Keratinocyte (primary cell): Measurements from ENCODE around the gene GLCE. TPM values are rescaled to one million over a fixed set of nuclear protein-coding genes. Genes with fewer than 3 reads are reported as not detected.

Source experiments
- DNase-seq: peaks from one replicate; pipeline ENCODE4 v3.0.0-alpha.2; 2011; ENCODE audit warnings: low read depth, missing footprints, low spot score
- FAIRE-seq: peaks from 2 replicates; lab custom pipeline; 2011; peaks lifted over from hg19 to GRCh38; lab: Jason Lieb, UNC
- H2AFZ ChIP-seq: 2 replicates; pipeline ENCODE4 v1.6.0; 2012; ENCODE audit warnings: low read length, control low read depth, inconsistent platforms; ENCODE audit not compliant: control insufficient read depth
- H3K27ac ChIP-seq: 2 replicates; pipeline ENCODE4 v1.5.1; 2011; ENCODE audit warnings: low read length; ENCODE audit not compliant: control insufficient read depth, insufficient read depth
- H3K27me3 ChIP-seq: 3 replicates; pipeline ENCODE4 v1.6.0; 2011; ENCODE audit warnings: low read length; ENCODE audit not compliant: control insufficient read depth, insufficient read depth; ENCODE audit errors: extremely low read depth
- H3K36me3 ChIP-seq, 2 experiments: 2 replicates in 1 of 2; 3 replicates in 1 of 2; pipeline ENCODE4 v1.5.1; 2011; ENCODE audit warnings: low read length in 2 of 2, mild to moderate bottlenecking in 1 of 2; ENCODE audit not compliant: control insufficient read depth in 2 of 2, insufficient read depth in 2 of 2; ENCODE audit errors: extremely low read depth in 1 of 2
- H3K4me1 ChIP-seq: 3 replicates; pipeline ENCODE4 v1.5.1; 2011; ENCODE audit warnings: low read length; ENCODE audit not compliant: control insufficient read depth, insufficient read depth; ENCODE audit errors: extremely low read depth
- H3K4me2 ChIP-seq: 3 replicates; pipeline ENCODE4 v1.6.0; 2011; ENCODE audit warnings: low read depth, low read length; ENCODE audit not compliant: control insufficient read depth, insufficient read depth; ENCODE audit errors: extremely low read depth
- H3K4me3 ChIP-seq, 3 experiments: fragments of 200-600 bp in 1 of 3; sonication (generic) in 1 of 3; 2 replicates in 2 of 3; 3 replicates in 1 of 3; pipeline ENCODE4 v1.5.1; 2011 to 2016; ENCODE audit warnings: low read length in 3 of 3, mild to moderate bottlenecking in 3 of 3, control low read depth in 2 of 3, inconsistent platforms in 1 of 3, low read depth in 1 of 3, mixed read lengths in 1 of 3, mixed run types in 1 of 3, moderate library complexity in 1 of 3; ENCODE audit not compliant: control insufficient read depth in 2 of 3, insufficient read depth in 2 of 3; ENCODE audit errors: extremely low read depth in 1 of 3
- H3K79me2 ChIP-seq: 2 replicates; pipeline ENCODE4 v1.6.0; 2012; ENCODE audit warnings: low read length; ENCODE audit not compliant: control insufficient read depth, insufficient read depth
- H3K9ac ChIP-seq: 3 replicates; pipeline ENCODE4 v1.6.0; 2011; ENCODE audit warnings: low read length; ENCODE audit not compliant: control insufficient read depth, insufficient read depth; ENCODE audit errors: extremely low read depth
- H3K9me1 ChIP-seq: 3 replicates; pipeline ENCODE4 v1.6.0; 2011; ENCODE audit warnings: low read length; ENCODE audit not compliant: control insufficient read depth, insufficient read depth; ENCODE audit errors: extremely low read depth
- H3K9me3 ChIP-seq: 2 replicates; pipeline ENCODE4 v1.5.1; 2012; ENCODE audit warnings: low read depth, low read length; ENCODE audit not compliant: control insufficient read depth
- H4K20me1 ChIP-seq: 3 replicates; pipeline ENCODE4 v1.6.0; 2011; ENCODE audit warnings: low read length; ENCODE audit not compliant: control insufficient read depth, insufficient read depth; ENCODE audit errors: extremely low read depth
- EZH2 ChIP-seq: IDR thresholded peaks from one replicate; pipeline ENCODE4 v1.6.1; 2012; ENCODE audit warnings: inconsistent platforms, mild to moderate bottlenecking, low read length, moderate library complexity
- dilution Hi-C: fragments of 300-500 bp; cut with MboI; formaldehyde crosslinking; loops from one replicate; pipeline ENCODE4 v1.7.0; 2020; ENCODE audit warnings: low sequenced_read_pairs; ENCODE audit not compliant: extremely low pct_ligation_motif_present
- polyA plus RNA-seq, 5 experiments: library from polyadenylated mRNA; depleted of rRNA in 3 of 5; stranded (reverse) in 3 of 5; stranded (forward) in 1 of 5; unstranded in 1 of 5; fragments of >200 nt; gene quantifications; 1 replicate in 1 of 5; 2 replicates in 3 of 5; 3 replicates in 1 of 5; pipeline versions ENCODE4 v1.2.1 to v1.2.3, GENCODE V29; 2011 to 2012; ENCODE audit warnings: missing spikeins in 2 of 5, low read depth in 1 of 5, low replicate concordance in 1 of 5
- TF ChIP-seq, protein P1 (sequence below), 3 experiments: IDR thresholded peaks in 1 of 3; conservative IDR thresholded peaks in 1 of 3; optimal IDR thresholded peaks in 1 of 3; 2 replicates in 2 of 3; 3 replicates in 1 of 3; pipeline versions ENCODE3 to v1.5.1; 2011; ENCODE audit warnings: low read length in 3 of 3, mild to moderate bottlenecking in 3 of 3, moderate library complexity in 2 of 3, control low read depth in 1 of 3, inconsistent platforms in 1 of 3; ENCODE audit not compliant: insufficient read depth in 2 of 3; ENCODE audit errors: extremely low read depth in 1 of 3

Gene GLCE
- polyA plus RNA-seq, 1 donor (not counting 4 experiments of a cell fraction or from before 2014, with no cell fraction given), result 16.3 TPM

DNA sequence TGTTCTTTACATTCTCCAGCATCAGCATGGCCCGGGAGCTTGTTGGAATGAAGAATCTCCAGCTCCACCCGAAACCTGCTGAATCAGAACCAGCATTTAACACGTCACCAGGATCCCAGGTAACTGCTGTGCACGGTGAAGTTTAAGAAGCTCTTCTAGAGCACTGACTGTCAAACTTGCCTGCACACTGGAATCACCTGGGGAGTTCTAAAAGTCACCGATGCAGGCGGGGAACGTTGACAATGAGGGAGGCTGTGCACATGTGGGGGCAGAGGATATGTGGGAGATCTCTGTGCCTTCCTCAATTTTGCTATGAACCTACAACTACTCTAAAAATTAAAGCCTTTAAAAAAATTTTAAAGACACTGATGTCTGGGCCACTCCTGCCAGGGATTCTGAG is 119.2 kb downstream of the GLCE start:
- Histone ChIP-seq H3K27me3 (peaks cover 9% of the 10 kb centered on the region), H3K9me1 (no peaks in the 10 kb centered on the region), H3K27ac (no peak overlapping the region), H3K36me3 (no peaks in the 10 kb centered on the region), H4K20me1 (no peaks in the 10 kb centered on the region), H3K4me2 (no peak overlapping the region), H3K9ac (no peak overlapping the region), H3K4me1 (no peaks in the 10 kb centered on the region), H3K9me3 (no peaks in the 10 kb centered on the region), H2AFZ (no peak overlapping the region), H3K79me2 (no peaks in the 10 kb centered on the region), H3K4me3 (no peak overlapping the region)
- dilution Hi-C loops, result no loop called here
- FAIRE-seq (no peak), DNase-seq (no peak)
- TF ChIP-seq, protein P1, sequence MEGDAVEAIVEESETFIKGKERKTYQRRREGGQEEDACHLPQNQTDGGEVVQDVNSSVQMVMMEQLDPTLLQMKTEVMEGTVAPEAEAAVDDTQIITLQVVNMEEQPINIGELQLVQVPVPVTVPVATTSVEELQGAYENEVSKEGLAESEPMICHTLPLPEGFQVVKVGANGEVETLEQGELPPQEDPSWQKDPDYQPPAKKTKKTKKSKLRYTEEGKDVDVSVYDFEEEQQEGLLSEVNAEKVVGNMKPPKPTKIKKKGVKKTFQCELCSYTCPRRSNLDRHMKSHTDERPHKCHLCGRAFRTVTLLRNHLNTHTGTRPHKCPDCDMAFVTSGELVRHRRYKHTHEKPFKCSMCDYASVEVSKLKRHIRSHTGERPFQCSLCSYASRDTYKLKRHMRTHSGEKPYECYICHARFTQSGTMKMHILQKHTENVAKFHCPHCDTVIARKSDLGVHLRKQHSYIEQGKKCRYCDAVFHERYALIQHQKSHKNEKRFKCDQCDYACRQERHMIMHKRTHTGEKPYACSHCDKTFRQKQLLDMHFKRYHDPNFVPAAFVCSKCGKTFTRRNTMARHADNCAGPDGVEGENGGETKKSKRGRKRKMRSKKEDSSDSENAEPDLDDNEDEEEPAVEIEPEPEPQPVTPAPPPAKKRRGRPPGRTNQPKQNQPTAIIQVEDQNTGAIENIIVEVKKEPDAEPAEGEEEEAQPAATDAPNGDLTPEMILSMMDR (optimal IDR thresholded peaks at IDR 0.05 in 1 of 3, IDR thresholded peaks at IDR 0.05 in 1 of 3, conservative IDR thresholded peaks at IDR 0.05 in 1 of 3; ENCODE audit: extremely low read depth in 1 of 3, insufficient read depth in 2 of 3, low read length in 3 of 3), result no peak
- TF ChIP-seq EZH2, result no peak

DNA sequence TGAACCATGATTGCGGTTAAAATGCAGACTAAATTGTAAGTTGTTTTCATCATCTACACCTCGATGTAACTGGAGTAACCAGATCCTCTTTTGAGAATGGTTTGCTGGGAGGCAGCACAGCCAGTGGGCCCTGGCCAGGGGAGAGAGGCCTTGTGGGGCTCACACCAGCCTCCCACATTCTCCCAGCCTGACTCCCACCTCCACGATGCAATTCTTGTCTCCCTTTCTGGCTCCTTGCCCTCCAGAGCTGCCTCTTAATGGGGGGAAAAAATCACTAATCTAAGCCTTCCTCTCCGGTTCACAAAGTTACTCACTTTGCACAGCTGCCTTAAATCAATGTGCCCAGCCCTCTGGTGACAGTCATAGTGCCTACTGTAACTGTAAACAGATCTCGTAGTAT is 120.3 kb downstream of the GLCE start:
- dilution Hi-C loops, result no loop called here
- Histone ChIP-seq H3K4me2 (no peak overlapping the region), H3K4me1 (no peaks in the 10 kb centered on the region), H3K9me3 (no peaks in the 10 kb centered on the region), H2AFZ (no peak overlapping the region), H3K27ac (no peak overlapping the region), H3K36me3 (no peaks in the 10 kb centered on the region), H3K9me1 (no peaks in the 10 kb centered on the region), H3K9ac (no peak overlapping the region), H3K79me2 (no peaks in the 10 kb centered on the region), H3K4me3 (no peak overlapping the region), H4K20me1 (no peaks in the 10 kb centered on the region), H3K27me3 (peaks cover 9% of the 10 kb centered on the region)
- TF ChIP-seq, protein P1 (optimal IDR thresholded peaks at IDR 0.05 in 1 of 3, IDR thresholded peaks at IDR 0.05 in 1 of 3, conservative IDR thresholded peaks at IDR 0.05 in 1 of 3; ENCODE audit: extremely low read depth in 1 of 3, insufficient read depth in 2 of 3, low read length in 3 of 3), result no peak
- TF ChIP-seq EZH2, result no peak
- FAIRE-seq, result no peak
- no peak for DNase-seq
